GM12873 (cell line): ENCODE data around the gene SPTLC3.

ENCODE experiments used
- TF ChIP-seq, protein P1 (sequence below): IDR thresholded peaks from 2 replicates; pipeline ENCODE4 v1.5.1; 2012; ENCODE audit warnings: low read depth, mild to moderate bottlenecking, moderate library complexity, low read length, control low read depth; ENCODE audit not compliant: insufficient read depth; ENCODE audit errors: missing control alignments

Gene SPTLC3

DNA sequence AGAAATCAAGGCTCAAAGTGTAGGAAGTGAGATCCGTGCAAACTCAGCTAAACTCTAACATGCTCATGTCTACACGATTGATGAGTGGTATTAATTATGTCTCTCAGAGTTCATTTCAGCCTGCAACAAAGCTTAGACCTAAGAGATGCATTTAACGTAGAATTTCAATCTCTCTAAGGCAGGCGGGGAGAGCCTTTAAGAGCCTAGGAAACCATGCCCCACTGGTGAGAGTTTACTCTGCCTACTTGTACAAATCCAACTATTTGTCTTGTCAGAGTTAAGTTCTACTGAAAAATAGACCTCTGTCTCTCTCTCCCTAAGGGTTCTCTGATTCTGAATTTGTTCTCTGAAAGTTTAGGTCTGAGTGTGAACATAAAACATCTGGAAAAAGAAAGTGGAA lies 100.9 kb downstream of the SPTLC3 start:
- TF ChIP-seq, protein P1, sequence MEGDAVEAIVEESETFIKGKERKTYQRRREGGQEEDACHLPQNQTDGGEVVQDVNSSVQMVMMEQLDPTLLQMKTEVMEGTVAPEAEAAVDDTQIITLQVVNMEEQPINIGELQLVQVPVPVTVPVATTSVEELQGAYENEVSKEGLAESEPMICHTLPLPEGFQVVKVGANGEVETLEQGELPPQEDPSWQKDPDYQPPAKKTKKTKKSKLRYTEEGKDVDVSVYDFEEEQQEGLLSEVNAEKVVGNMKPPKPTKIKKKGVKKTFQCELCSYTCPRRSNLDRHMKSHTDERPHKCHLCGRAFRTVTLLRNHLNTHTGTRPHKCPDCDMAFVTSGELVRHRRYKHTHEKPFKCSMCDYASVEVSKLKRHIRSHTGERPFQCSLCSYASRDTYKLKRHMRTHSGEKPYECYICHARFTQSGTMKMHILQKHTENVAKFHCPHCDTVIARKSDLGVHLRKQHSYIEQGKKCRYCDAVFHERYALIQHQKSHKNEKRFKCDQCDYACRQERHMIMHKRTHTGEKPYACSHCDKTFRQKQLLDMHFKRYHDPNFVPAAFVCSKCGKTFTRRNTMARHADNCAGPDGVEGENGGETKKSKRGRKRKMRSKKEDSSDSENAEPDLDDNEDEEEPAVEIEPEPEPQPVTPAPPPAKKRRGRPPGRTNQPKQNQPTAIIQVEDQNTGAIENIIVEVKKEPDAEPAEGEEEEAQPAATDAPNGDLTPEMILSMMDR, result no peak

DNA sequence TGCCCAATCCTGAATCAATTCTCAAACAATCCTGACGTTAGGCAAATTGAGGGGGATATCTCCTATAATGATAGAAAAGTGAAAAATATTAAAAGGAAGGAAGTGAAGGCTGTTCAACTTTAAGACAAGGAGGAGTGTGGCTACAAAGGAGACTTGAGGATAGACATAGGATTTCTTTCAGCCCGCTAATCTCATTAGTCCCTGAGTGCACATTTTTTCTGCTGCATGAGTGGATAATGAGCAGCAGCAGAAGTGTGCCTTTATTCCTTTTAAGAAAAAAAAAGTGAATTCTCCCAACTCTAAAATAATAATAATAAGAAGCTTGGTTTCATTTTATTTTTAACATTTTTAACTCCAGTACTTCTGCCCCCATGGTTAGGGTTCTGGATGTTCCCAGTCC lies 102.0 kb downstream of the SPTLC3 start:
- TF ChIP-seq, protein P1, result no peak

DNA sequence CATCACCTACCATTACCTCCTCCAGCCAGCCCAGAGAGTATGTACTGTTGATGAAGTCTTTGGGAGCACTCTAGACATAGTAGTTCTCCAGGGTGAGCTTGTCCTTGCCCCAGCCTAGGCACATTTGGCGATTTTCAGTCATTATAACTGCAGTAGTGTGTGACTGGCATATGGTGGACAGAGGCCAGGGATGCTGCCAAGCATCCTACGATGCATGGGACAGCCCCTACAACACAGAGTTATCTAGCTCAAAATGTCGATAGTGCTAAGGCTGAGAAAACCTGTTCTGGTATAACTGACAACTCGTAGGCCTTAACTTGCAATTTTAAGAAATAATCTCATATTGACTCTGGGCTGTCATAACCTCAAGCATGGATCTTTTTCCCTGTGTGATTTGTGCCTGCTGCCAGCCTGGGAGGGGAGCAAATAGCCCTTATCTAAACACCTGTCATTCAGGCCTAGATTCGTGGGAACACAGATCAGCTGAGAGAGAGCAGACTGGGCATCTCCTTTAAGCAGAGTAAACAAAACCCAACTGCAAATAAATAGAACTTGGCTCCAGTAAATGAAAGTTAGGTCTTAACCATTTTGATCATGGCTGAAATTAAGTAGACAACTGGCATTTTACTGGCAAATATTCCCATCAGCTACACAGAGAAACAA lies 102.6 kb downstream of the SPTLC3 start:
- TF ChIP-seq, protein P1, result no peak

DNA sequence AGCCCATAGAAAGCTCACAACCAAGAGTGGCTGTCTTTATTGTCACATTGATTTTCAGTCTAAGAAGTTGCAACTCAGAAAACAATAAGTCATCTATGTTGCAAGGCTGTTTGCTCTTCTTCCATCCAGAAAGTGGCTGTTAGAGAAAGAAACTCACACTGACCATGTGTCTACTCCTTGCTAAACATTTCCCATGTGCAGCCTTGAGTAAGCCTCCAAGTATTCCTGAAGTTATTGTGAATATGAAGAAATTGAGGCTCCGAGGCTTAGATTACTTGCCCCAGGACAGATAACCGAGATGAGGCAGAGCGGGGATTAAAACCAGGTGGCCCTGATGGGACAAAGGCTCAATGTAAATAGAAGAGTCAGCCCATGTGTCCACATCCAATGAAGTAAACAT lies 105.0 kb downstream of the SPTLC3 start:
- TF ChIP-seq, protein P1, result no peak

DNA sequence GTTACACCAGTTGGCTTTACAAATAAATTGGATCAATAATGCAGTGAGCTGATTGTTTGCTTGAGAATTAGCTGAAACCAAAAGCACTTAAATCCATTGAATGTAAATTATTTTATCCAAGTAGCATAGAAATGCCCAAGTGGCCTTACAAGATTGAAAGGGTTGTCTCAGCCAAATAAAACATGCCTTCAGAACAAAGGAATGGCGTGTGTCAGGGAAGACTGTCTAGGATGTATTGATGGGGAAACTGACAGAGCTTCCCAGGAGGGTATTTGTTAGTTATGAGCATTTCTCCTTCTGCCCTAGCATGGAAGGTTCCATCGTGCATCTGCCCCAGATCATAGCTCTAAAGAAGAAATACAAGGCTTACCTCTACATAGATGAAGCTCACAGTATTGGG lies 108.4 kb downstream of the SPTLC3 start:
- TF ChIP-seq, protein P1, result no peak

DNA sequence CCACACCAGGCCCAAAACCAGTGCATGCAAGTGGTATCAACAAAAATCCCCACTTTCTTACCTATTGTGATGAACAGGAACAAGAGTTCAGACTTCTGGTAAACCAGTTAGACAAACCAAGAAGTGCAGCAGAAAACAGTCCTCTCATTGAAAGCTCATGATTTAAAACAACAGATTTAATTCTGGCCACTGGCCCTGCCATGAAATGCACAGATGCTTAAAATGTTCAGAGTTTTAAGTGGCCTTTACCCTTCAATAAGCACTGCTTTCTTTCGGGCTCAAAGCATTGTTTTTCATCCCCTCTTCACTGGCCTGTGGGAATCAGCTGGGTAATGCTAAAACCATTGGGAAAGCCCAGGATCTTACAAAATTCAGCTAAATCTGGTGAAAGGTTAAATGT lies 109.9 kb downstream of the SPTLC3 start:
- TF ChIP-seq, protein P1, result no peak

DNA sequence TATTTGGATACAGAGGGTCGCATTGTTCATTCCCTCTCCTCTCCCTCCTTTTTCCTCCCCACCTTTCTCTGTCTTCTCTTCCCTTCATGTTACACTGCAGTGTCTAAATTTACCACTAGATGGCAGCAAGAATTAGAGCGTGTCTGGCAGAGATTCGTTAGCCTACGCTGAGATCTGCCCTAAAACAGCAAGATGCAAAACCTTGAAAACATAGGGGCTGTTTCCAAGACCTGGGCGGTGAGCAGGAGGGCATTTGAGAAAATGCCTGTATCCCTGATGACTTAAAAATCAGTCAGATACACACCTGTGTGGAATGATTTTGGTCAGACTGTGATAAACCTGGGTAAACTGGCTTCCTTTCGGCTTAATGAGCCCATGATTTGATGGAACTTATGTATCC lies 110.8 kb downstream of the SPTLC3 start:
- TF ChIP-seq, protein P1, result peak; percentile 82
